Measurements from ENCODE around the gene DDI2.

DDI2 gene

DNA sequence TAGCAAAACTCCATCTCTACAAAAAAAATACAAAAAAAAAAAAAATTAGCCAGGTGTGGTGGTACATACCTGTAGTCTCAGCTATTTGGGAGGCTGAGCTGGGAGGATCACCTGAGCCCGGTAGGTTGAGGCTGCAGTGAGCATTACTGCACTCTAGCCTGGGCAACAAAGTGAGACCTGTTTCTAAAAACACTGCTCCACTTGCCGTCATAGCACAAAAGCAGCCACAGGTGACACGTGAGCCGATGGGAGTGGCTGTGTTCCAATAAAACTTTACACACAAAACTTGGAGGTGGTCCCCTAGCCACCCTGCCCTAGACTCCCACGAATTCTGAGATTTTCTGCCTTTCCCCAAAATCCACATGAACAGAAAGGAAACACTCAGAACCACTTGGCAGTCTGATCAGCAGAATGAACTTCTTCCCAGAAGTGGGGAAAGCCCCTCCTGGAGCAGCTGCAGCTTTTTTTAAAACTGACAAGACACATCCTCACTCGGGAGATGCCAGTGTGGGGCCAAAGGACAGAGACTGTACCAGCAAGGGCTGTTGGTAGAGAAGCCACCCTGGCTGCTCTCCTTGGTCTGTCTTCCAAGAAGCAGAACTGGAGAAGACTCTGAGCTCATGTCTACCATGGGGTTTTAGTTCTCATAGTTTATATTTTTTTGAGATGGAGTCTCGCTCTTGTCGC, 90.1 kb downstream of the DDI2 start:
- no peaks in the 10 kb centered on the region for H3K9me3 Mint-ChIP-seq
- no peak overlapping the region for H3K4me3 Mint-ChIP-seq
- peaks cover 15% of the 10 kb centered on the region for H3K36me3 Mint-ChIP-seq (ENCODE audit: low read depth)
- no peaks in the 10 kb centered on the region for H3K27me3 Mint-ChIP-seq
- H3K27ac Mint-ChIP-seq = no peak overlapping the region
- H3K4me1 Mint-ChIP-seq (ENCODE audit: low read depth) = peaks cover 3% of the 10 kb centered on the region

DNA sequence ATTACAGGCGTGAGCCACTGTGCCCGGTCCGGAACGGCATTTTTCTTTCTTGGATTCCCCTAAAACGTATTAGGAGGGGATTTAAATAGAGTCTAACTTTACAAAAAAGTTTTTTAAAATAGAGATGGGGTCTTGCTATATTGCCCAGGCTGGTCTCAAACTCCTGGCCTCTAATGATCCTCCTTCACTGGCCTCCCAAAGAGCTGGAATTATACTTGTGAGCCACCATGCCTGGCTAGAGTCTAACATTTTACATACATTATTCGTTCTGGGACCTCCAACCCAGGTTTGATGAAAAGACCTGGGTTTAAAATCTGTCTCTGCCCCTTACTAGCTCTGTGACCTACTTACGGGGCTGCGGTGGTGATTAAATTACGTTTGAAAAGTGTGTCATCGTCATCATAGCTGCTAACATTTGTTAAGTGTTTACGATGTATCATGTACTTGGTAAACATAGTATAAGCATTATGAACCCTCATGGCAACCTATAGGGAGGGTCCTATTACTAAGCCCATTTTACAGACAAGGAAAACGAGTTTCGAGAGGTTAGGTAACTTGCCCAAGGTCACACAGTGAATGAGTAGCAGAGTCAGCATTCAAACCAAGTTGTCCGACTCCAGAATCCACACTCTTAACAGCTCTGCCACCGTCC, 91.4 kb downstream of the DDI2 start:
- Mint-ChIP-seq H3K4me3 (no peak overlapping the region), H3K27me3 (no peaks in the 10 kb centered on the region), H3K4me1 (ENCODE audit: low read depth) (peaks cover 3% of the 10 kb centered on the region), H3K36me3 (ENCODE audit: low read depth) (peaks cover 15% of the 10 kb centered on the region), H3K9me3 (no peaks in the 10 kb centered on the region), H3K27ac (no peak overlapping the region)

GRCh38 chr1:15709226-15709625, 92.0 kb downstream of the DDI2 start:
- Mint-ChIP-seq H3K9me3 (no peaks in the 10 kb centered on the region), H3K4me3 (no peak overlapping the region), H3K27ac (no peak overlapping the region), H3K36me3 (ENCODE audit: low read depth) (peaks cover 15% of the 10 kb centered on the region), H3K4me1 (ENCODE audit: low read depth) (peaks cover 3% of the 10 kb centered on the region), H3K27me3 (no peaks in the 10 kb centered on the region)

- Mint-ChIP-seq H3K9me3 (no peaks in the 10 kb centered on the region), H3K36me3 (ENCODE audit: low read depth) (no peaks in the 10 kb centered on the region), H3K4me1 (ENCODE audit: low read depth) (no peaks in the 10 kb centered on the region), H3K27ac (no peak overlapping the region), H3K27me3 (no peaks in the 10 kb centered on the region), H3K4me3 (no peak overlapping the region)
These were observed 94.9 kb downstream of the DDI2 start for GRCh38 chr1:15712168-15712567.

- no peak overlapping the region for H3K4me3 Mint-ChIP-seq
- no peaks in the 10 kb centered on the region for H3K4me1 Mint-ChIP-seq (ENCODE audit: low read depth)
- H3K27me3 Mint-ChIP-seq = no peaks in the 10 kb centered on the region
- H3K36me3 Mint-ChIP-seq (ENCODE audit: low read depth) = peaks cover 15% of the 10 kb centered on the region
- no peaks in the 10 kb centered on the region for H3K9me3 Mint-ChIP-seq
- H3K27ac Mint-ChIP-seq = no peak overlapping the region
These were observed 97.3 kb downstream of the DDI2 start for GRCh38 chr1:15714406-15715136.

- Mint-ChIP-seq H3K27ac (no peak overlapping the region), H3K4me1 (ENCODE audit: low read depth) (no peaks in the 10 kb centered on the region), H3K36me3 (ENCODE audit: low read depth) (peaks cover 19% of the 10 kb centered on the region), H3K27me3 (no peaks in the 10 kb centered on the region), H3K4me3 (no peak overlapping the region), H3K9me3 (no peaks in the 10 kb centered on the region)
These were observed 100.3 kb downstream of the DDI2 start for GRCh38 chr1:15717418-15718125.

DNA sequence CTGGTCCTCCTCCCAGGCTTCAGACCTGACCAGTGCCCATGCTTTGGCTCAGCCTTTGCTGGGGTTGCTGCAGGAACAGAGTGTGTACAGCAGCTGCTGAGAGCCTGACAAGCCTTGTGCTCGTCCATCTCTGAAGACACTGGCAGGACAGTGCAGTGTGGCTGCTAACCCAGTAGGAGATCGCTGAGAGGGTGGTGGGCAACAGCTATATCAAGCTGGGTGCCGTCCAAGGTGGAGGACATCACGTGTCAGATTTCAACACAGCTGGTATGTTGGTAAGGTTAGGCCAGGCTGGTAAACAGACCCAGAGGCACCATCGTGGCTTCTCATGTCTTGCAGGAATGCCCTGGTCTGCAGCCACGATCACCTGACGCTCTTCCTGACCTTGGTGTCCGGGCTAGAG, 100.9 kb downstream of the DDI2 start:
- H3K4me3 Mint-ChIP-seq = no peak overlapping the region
- no peaks in the 10 kb centered on the region for H3K27me3 Mint-ChIP-seq
- H3K9me3 Mint-ChIP-seq = no peaks in the 10 kb centered on the region
- H3K27ac Mint-ChIP-seq = no peak overlapping the region
- peaks cover 19% of the 10 kb centered on the region for H3K36me3 Mint-ChIP-seq (ENCODE audit: low read depth)
- H3K4me1 Mint-ChIP-seq (ENCODE audit: low read depth) = no peaks in the 10 kb centered on the region

All from stimulated activated naive CD8-positive, alpha-beta T cell treated with anti-CD3 and anti-CD28 coated beads, Interleukin-15, Interleukin-2, amounts not matched to agents 100 ng/mL and 50 ng/mL, for 24 hours (primary cell).